ENCODE measurements around the gene PHC3.

DNA sequence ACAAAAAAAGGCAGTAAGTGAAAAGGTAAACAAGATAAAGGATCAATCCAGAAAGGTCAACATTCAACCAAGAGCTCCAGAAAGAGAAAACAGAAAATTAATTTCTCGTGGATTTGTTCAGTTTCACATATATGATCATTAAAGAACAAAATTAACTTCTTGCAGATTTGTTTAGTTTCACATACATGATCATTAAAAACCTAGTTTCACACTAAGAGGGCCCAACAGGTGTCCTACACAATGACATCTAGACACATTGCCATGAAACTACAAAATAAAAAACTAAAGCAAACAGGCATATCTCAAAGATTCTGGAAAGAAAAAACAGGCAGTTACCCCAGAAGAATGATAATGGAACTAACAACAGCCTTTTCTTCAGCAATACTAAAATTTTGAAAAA lies 22.1 kb downstream of the PHC3 start:
- TF ChIP-seq, protein P1, sequence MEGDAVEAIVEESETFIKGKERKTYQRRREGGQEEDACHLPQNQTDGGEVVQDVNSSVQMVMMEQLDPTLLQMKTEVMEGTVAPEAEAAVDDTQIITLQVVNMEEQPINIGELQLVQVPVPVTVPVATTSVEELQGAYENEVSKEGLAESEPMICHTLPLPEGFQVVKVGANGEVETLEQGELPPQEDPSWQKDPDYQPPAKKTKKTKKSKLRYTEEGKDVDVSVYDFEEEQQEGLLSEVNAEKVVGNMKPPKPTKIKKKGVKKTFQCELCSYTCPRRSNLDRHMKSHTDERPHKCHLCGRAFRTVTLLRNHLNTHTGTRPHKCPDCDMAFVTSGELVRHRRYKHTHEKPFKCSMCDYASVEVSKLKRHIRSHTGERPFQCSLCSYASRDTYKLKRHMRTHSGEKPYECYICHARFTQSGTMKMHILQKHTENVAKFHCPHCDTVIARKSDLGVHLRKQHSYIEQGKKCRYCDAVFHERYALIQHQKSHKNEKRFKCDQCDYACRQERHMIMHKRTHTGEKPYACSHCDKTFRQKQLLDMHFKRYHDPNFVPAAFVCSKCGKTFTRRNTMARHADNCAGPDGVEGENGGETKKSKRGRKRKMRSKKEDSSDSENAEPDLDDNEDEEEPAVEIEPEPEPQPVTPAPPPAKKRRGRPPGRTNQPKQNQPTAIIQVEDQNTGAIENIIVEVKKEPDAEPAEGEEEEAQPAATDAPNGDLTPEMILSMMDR (conservative IDR thresholded peaks at IDR 0.05 in 1 of 2, IDR thresholded peaks at IDR 0.05 in 1 of 2; ENCODE audit: low read depth in 1 of 2, low read length in 2 of 2): no peak
- TF ChIP-seq EZH2 (IDR thresholded peaks at IDR 0.05; ENCODE audit: low read length, missing control alignments): no peak
